ENCODE results near the gene SLCO1C1.

GRCh38 chr12:20777420-20777819 lies 82.3 kb downstream of the SLCO1C1 start:
- no peak for TF ChIP-seq PAX5 (IDR thresholded peaks at IDR 0.05; ENCODE audit: insufficient read depth, low read length, severe bottlenecking)
- TF ChIP-seq POLR2A (IDR thresholded peaks at IDR 0.05; ENCODE audit: low read depth, low read length) = no peak
